PC-3 (cell line): ENCODE measurements around the gene PATL1. TPM values are rescaled to one million over a fixed set of nuclear protein-coding genes. Genes with fewer than 3 reads are reported as not detected.

Experiments used
- ATAC-seq: fragments of 200-7000 bp; cut with Tn5 transposase; 2 replicates; pipeline ENCODE4 v1.9.1; 2020; ENCODE audit warnings: mild to moderate bottlenecking, moderate library complexity
- BruUV-seq: library from RNA; stranded (reverse); fragments of 400-500 nt; replicated peaks from 2 replicates; lab custom pipeline; 2021; lab: Mats Ljungman, UMichigan
- CTCF ChIA-PET: fragments of 300-600 bp; sonication (Branson Sonifier 250); formaldehyde crosslinking; loops from one replicate; lab custom pipeline; 2022; ENCODE audit warnings: antibody characterized with exemption; lab: Charles Lee
- POLR2A ChIA-PET: fragments of 300-600 bp; sonication (Branson Sonifier 250); formaldehyde crosslinking; loops from one replicate; lab custom pipeline; 2022; ENCODE audit warnings: antibody characterized with exemption; ENCODE audit not compliant: unreplicated experiment; lab: Charles Lee
- DNase-seq: peaks from one replicate; pipeline ENCODE4 v3.0.0-alpha.2; 2015
- H2AFZ ChIP-seq: fragments of 300-600 bp; sonication (generic); 2 replicates; pipeline ENCODE4 v1.6.0; 2016; ENCODE audit warnings: antibody characterized with exemption, low read length
- H3F3A ChIP-seq: fragments of 300-600 bp; sonication (generic); one replicate; pipeline ENCODE4 v1.6.0; 2017; ENCODE audit warnings: antibody characterized with exemption, low read length, control low read depth, mild to moderate bottlenecking; ENCODE audit not compliant: unreplicated experiment
- H3K27ac ChIP-seq: fragments of 300-600 bp; sonication (generic); 2 replicates; pipeline ENCODE4 v1.5.1; 2016; ENCODE audit warnings: mild to moderate bottlenecking, low read length
- H3K27me3 ChIP-seq: fragments of 300-600 bp; sonication (generic); 2 replicates; pipeline ENCODE4 v1.6.1; 2016; ENCODE audit warnings: low read length, mixed read lengths
- H3K36me3 ChIP-seq: fragments of 300-600 bp; sonication (generic); 2 replicates; pipeline ENCODE4 v1.6.1; 2016; ENCODE audit warnings: low read depth, mixed run types, low read length, mixed read lengths
- H3K4me1 ChIP-seq: fragments of 300-600 bp; sonication (generic); 2 replicates; pipeline ENCODE4 v1.5.1; 2016; ENCODE audit warnings: low read length; ENCODE audit not compliant: insufficient read depth
- H3K4me2 ChIP-seq: fragments of 300-600 bp; sonication (generic); 2 replicates; pipeline ENCODE4 v1.6.0; 2016; ENCODE audit warnings: low read length
- H3K4me3 ChIP-seq: fragments of 300-600 bp; sonication (generic); 2 replicates; pipeline ENCODE4 v1.5.1; 2016; ENCODE audit warnings: mild to moderate bottlenecking, low read length, mixed read lengths
- H3K79me2 ChIP-seq: fragments of 300-600 bp; sonication (generic); 2 replicates; pipeline ENCODE4 v1.6.1; 2017; ENCODE audit warnings: low read length, mixed read lengths
- H3K9ac ChIP-seq: fragments of 300-600 bp; sonication (generic); 2 replicates; pipeline ENCODE4 v1.6.0; 2016; ENCODE audit warnings: mild to moderate bottlenecking, low read length
- H3K9me2 ChIP-seq: fragments of 300-600 bp; sonication (generic); replicated peaks from 2 replicates; pipeline ENCODE4 v1.6.1; 2016; ENCODE audit warnings: mixed run types, low read length, mixed read lengths
- H3K9me3 ChIP-seq: fragments of 300-600 bp; sonication (generic); 2 replicates; pipeline ENCODE4 v1.6.1; 2016; ENCODE audit warnings: low read length, mixed read lengths
- H4K20me1 ChIP-seq: fragments of 300-600 bp; sonication (generic); 2 replicates; pipeline ENCODE4 v1.6.1; 2016; ENCODE audit warnings: low read length, mixed read lengths
- EZH2 ChIP-seq: fragments of 300-600 bp; sonication (generic); IDR thresholded peaks from one replicate; pipeline ENCODE4 v1.6.1; 2017; ENCODE audit warnings: antibody characterized with exemption, mild to moderate bottlenecking, low read length; ENCODE audit not compliant: unreplicated experiment
- EZH2phosphoT487 ChIP-seq: fragments of 300-600 bp; sonication (generic); IDR thresholded peaks from 2 replicates; pipeline ENCODE4 v1.6.1; 2018; ENCODE audit warnings: mild to moderate bottlenecking, antibody characterized with exemption, low read length, borderline replicate concordance
- intact Hi-C: fragments of 100-400 bp; cut with micrococcal nuclease; formaldehyde crosslinking; loops from 2 replicates; pipeline ENCODE4 v1.9.0; 2023
- total RNA-seq: library from RNA; depleted of rRNA; stranded (reverse); fragments of >200 nt; gene quantifications from 2 replicates; pipeline ENCODE4 v1.2.3, GENCODE V29; 2014
- TF ChIP-seq, protein P1 (sequence below): fragments of 300-600 bp; sonication (generic); conservative IDR thresholded peaks from 2 replicates; pipeline ENCODE4 v1.5.1; 2017; ENCODE audit warnings: antibody characterized with exemption, low read depth, mild to moderate bottlenecking, low read length

Gene PATL1
- total RNA-seq, 1 experiment from 2014 or later, result 18.1 TPM

DNA sequence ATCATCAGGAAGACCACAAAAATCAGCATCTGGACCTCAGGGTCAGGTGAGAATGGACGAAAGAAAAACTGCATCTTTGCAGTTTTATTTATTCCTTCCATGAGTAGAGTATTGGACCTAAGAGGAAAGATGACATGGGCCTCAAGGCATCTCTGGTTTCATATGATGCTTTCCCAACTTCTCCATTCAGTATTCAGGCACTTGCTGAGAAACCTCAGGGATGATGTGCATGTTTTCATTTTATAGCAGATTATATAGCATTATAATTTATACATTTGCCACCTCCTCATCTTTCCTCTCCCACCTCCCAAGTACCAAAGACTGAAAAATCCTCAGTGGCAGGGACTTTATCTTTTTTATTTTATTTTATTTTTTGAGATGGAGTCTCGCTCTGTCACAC, 44.9 kb upstream of the PATL1 start, which contains the start of gene OR10V1:
TSS of gene OR10V1 (minus strand) at position 101 of the 400 bp plus-strand sequence. CDS start at position 101, 0 bp downstream.
- no peak for ATAC-seq
- POLR2A ChIA-PET, result no interaction called here
- H3K36me3 ChIP-seq, result no peaks in the 10 kb centered on the region
- no peaks in the 10 kb centered on the region for H4K20me1 ChIP-seq
- H3F3A ChIP-seq, result no peaks in the 10 kb centered on the region
- no peak within 1 kb of the TSS for H3K4me3 ChIP-seq
- BruUV-seq, result no TSS peak
- no peak for DNase-seq
- H3K27me3 ChIP-seq, result peaks cover 51% of the 10 kb centered on the region
- no peak within 1 kb of the TSS for H2AFZ ChIP-seq
- no peaks in the 10 kb centered on the region for H3K4me1 ChIP-seq
- no peak within 1 kb of the TSS for H3K4me2 ChIP-seq
- H3K27ac ChIP-seq, result no peak within 1 kb of the TSS
- no peaks in the 10 kb centered on the region for H3K9me3 ChIP-seq
- TF ChIP-seq EZH2 (no peak), EZH2phosphoT487 (no peak)
- TF ChIP-seq, protein P1, sequence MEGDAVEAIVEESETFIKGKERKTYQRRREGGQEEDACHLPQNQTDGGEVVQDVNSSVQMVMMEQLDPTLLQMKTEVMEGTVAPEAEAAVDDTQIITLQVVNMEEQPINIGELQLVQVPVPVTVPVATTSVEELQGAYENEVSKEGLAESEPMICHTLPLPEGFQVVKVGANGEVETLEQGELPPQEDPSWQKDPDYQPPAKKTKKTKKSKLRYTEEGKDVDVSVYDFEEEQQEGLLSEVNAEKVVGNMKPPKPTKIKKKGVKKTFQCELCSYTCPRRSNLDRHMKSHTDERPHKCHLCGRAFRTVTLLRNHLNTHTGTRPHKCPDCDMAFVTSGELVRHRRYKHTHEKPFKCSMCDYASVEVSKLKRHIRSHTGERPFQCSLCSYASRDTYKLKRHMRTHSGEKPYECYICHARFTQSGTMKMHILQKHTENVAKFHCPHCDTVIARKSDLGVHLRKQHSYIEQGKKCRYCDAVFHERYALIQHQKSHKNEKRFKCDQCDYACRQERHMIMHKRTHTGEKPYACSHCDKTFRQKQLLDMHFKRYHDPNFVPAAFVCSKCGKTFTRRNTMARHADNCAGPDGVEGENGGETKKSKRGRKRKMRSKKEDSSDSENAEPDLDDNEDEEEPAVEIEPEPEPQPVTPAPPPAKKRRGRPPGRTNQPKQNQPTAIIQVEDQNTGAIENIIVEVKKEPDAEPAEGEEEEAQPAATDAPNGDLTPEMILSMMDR, result no peak
- CTCF ChIA-PET, result no interaction called here
- H3K79me2 ChIP-seq, result no peaks in the 10 kb centered on the region
- no peaks in the 10 kb centered on the region for H3K9me2 ChIP-seq
- no peak within 1 kb of the TSS for H3K9ac ChIP-seq
- intact Hi-C loops, result no loop called here

GRCh38 chr11:59710136-59710847, 41.5 kb upstream of the PATL1 start:
- Histone ChIP-seq H3K9me2 (no peaks in the 10 kb centered on the region), H3K36me3 (no peaks in the 10 kb centered on the region), H3K79me2 (no peaks in the 10 kb centered on the region), H3K4me3 (no peak overlapping the region), H3K9ac (no peak overlapping the region), H3K4me1 (peaks cover 12% of the 10 kb centered on the region), H3K9me3 (no peaks in the 10 kb centered on the region), H4K20me1 (no peaks in the 10 kb centered on the region), H3K27ac (no peak overlapping the region), H2AFZ (no peak overlapping the region), H3K27me3 (peaks cover 23% of the 10 kb centered on the region), H3F3A (peaks cover 3% of the 10 kb centered on the region), H3K4me2 (no peak overlapping the region)
- intact Hi-C loops, result no loop called here
- POLR2A ChIA-PET, result no interaction called here
- ATAC-seq (no peak), DNase-seq (no peak)
- TF ChIP-seq EZH2phosphoT487 (no peak), EZH2 (no peak)
- TF ChIP-seq, protein P1, result no peak
- CTCF ChIA-PET, result no interaction called here
- no TSS peak for BruUV-seq

GRCh38 chr11:59708537-59708936, 39.7 kb upstream of the PATL1 start:
- H2AFZ ChIP-seq, result no peak overlapping the region
- H3K9me2 ChIP-seq, result no peaks in the 10 kb centered on the region
- no peak overlapping the region for H3K4me3 ChIP-seq
- ChIA-PET POLR2A (no interaction called here), CTCF (no interaction called here)
- peaks cover 11% of the 10 kb centered on the region; the same call in 1 of the 2 replicates for H3K27me3 ChIP-seq
- H3K79me2 ChIP-seq, result no peaks in the 10 kb centered on the region
- H3K4me1 ChIP-seq, result peaks cover 12% of the 10 kb centered on the region
- H3K27ac ChIP-seq, result no peak overlapping the region
- H3F3A ChIP-seq, result peaks cover 3% of the 10 kb centered on the region
- H3K9ac ChIP-seq, result no peak overlapping the region
- TF ChIP-seq, protein P1, result no peak
- no peak for TF ChIP-seq EZH2
- TF ChIP-seq EZH2phosphoT487, result no peak
- no peak overlapping the region for H3K4me2 ChIP-seq
- ATAC-seq, result no peak
- no TSS peak for BruUV-seq
- H3K9me3 ChIP-seq, result no peaks in the 10 kb centered on the region
- intact Hi-C loops, result no loop called here
- H3K36me3 ChIP-seq, result no peaks in the 10 kb centered on the region
- no peaks in the 10 kb centered on the region for H4K20me1 ChIP-seq
- DNase-seq, result no peak
